Renal cortical epithelial cell (primary cell): ENCODE results near the gene KCNIP2. TPM values are rescaled to one million over a fixed set of nuclear protein-coding genes. Genes with fewer than 3 reads are reported as not detected.

ENCODE experiments used
- DNase-seq: peaks from one replicate; pipeline ENCODE4 v3.0.0-alpha.2; 2011; ENCODE audit warnings: low read depth
- total RNA-seq: library from RNA; depleted of rRNA; stranded (reverse); fragments of >200 nt; gene quantifications from 2 replicates; pipeline ENCODE4 v1.2.3, GENCODE V29; 2014

KCNIP2 gene
- total RNA-seq, 1 donor from 2014 or later: 0.35 TPM

- DNase-seq: no peak
Measured at GRCh38 chr10:101851411-101852116, 8.0 kb upstream of the KCNIP2 start.

GRCh38 chr10:101850749-101851148, 7.1 kb upstream of the KCNIP2 start:
- no peak for DNase-seq

DNA sequence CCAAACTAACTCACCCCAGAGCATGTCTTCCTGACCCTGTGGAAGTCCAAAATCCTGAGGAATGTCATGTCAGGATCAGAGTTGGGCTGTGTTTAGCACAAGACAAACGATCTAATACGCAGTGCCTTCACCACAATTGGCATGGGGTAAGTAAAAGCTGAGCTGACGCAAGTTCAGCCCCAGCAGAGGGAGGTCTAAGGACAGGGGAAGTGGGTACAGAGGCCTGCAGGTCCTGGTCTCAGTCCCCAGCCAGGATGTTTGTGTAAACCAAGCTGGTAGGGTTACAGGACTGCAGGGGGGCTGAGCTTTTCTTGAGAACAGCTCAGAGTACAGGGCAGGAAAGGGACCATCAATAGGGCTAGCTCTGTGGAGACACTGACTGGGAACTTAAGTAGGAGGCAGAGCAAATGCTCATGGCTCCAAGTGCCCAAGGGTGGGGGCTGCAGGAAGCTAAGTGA, 5.3 kb upstream of the KCNIP2 start:
- no peak for DNase-seq

DNA sequence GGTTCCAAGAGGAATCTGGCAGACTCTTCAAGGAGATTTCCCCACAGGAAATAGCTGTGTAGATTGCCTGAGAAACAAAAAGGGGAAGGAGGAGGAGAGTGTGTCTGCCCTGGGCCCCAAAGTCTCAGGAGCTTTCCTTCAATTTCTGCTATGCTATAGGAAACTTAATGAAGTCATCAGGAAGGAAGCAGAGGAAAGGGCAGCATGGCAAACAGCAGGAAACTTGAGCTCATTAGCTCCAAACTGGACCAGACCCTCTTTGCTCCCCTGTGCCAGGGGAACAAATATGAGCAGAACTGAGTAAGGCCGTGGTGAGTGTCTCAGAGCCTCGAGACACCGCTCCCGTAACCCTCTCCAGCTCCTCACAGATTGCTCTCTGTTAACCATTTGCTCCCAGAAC, 4.8 kb upstream of the KCNIP2 start:
- no peak for DNase-seq

- DNase-seq: no peak
Measured at GRCh38 chr10:101845893-101846292, 2.3 kb upstream of the KCNIP2 start.

GRCh38 chr10:101841826-101842225, 1.8 kb downstream of the KCNIP2 start:
- no peak for DNase-seq

GRCh38 chr10:101840741-101841453, 2.7 kb downstream of the KCNIP2 start:
- peak; percentile 60 for DNase-seq

- no peak for DNase-seq
Measured at GRCh38 chr10:101840102-101840684, 3.4 kb downstream of the KCNIP2 start.

GRCh38 chr10:101839416-101840063, 4.1 kb downstream of the KCNIP2 start:
- DNase-seq: no peak

DNA sequence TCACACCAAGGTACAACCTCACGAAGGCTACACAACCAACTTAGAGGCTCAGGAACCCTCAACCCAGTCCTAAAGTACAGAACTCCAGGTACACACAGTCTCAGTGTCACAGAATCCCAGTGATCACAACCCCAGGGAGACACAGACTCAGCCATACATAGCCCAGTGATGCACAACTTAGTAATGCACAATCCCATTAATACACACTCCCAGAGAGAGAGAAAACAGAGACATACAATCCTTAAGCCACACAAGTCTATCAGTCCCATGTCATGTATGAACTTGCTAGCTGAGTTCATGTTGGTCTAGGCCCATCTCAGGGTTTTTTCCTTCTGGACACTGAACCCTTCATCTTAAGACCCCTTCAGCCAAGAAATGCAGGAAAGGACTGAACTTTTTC, 4.6 kb downstream of the KCNIP2 start:
- DNase-seq: no peak

GRCh38 chr10:101838416-101838970, 5.1 kb downstream of the KCNIP2 start:
- DNase-seq: no peak

DNA sequence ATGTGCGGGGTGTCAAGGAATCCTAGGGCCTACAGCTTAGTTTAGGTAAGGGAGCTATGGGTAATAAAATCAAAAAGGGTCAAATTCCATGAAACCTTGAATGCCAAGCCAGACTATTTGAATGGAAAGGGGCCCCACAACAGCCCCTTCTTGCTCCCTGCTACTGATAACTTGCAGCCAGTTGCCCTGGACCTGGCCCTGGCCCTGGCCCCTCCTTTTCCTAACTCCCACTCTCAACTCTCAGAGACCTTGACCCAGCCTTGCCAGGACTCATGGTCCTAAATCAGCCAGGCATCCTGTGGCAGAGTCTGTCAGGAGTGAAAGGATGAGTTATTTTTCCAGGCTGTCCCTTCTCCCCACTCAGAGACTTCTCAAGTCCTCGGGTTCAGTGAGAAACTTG, 5.9 kb downstream of the KCNIP2 start:
- no peak for DNase-seq

DNA sequence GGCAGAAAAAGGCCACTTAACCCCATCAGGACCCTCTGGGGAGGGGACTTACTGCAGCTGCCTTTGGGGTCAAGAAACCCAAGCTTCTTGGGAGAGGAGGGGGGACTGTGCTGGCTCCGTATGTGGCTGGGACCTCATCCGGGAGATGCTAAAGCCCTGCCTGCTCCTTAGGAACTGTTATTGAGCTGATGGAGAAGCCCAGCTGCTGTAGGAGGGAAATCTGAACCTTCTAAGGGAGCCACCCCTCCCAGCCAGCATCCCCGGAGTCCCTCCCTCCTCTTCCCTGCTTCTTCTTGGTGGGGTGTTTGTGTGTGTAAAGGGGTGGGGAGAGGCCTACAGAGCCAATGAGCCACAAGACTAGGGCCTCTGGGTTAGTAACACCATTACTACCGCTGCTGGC, 8.2 kb downstream of the KCNIP2 start:
- no peak for DNase-seq

DNA sequence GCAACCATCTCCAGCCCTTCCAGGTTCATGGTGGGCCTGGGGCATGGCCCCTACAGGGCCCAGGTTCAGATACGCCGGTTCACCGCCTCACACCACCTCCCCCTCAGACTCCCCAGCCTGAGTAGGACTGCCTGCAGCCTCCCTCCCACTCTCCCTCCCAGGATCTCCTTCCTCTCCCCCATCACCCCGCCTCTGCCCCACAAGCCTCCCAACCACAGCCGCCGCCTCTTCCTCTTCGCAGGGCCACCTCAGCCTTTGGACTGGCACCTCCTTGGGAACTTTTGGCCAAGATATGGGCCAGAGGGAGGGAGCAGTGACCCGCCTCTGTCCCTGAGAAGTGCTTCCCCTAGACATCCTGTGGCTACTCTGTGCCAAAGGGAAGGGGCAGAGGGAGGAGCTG, 9.3 kb downstream of the KCNIP2 start:
- no peak for DNase-seq

DNA sequence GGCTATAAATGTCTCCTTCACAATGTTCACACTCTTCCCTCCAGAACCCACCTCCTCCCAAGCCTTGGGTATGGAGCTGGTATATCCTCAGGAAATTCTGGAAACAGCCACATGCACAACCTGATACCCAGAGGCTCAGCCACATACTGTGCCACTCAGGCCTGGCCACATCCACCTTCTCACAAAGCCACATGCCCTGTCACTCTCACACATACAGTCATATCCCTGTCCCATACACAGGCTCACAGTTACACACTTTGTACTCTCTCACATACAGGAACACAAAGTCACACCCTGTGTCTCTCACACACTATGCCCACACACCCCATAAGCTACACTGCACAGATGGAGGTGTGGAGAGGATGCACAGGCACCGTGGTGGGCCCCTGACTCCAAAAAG, 10.1 kb downstream of the KCNIP2 start:
- DNase-seq: no peak

GRCh38 chr10:101832325-101832771, 11.3 kb downstream of the KCNIP2 start:
- no peak for DNase-seq

DNA sequence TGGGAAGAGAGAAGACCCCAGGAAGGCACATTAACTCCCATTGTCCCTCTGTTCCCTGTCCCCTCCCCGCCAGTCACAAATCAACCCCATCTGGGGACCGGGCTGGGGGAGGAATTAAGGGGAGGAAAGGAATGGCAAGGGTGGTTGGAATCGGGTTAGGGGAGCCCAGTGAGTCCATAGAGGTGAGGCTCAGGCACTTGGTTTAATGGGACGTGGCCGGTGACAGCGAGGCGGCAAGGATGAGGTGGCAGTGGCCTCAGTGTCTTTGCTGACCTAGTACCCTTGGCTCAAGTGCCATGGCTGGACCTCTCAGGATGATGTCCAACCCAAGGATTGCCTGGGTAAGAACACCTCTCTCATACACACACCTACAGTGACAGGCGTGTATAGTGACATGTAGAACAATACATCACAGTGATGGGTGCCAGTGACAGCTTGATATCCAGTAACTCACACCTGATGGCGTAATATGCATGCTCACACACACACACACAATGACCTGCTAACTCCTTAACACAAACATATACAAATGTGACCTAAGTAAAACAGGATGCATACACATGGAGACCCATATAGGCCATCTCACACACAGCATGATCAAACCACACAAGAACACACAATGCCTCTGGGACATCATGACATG, 12.3 kb downstream of the KCNIP2 start:
- no peak for DNase-seq

GRCh38 chr10:101830322-101831168, 13.1 kb downstream of the KCNIP2 start:
- peak; percentile 72 for DNase-seq

DNA sequence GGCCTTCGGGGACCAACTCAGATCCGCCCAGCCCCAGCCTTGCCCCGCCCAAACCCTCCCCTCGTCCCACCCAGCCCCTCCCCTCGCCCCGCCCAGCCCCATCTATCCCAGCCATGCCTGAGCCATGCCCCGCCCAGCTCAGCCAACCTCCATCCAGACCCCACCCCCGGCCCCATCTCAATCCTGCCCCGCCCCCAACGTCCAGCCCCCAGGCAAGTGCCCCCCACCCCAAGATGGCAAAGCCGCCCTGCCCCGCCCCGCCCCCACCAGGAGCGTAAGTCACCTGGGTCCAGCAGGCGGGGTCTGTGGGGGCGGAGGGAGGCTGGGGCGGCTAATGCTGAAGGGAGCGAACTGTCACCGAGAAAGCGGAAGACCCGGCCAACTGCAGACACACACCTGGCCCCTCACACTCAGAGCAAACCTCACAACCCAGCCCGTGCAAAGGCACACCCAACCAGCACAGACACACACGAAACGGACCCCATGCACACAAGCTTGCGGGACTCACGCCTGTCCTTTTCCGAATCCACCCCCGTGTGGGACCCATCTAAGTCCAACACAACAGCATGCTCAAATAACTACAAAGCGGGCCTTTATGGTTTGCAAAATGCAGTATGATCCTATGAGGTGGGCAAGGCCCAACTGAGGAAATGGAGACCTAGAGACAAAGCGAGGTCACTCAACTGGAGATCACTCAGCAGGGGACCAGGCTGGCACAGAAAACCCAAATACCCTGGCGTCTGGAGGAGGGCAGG, 13.9 kb downstream of the KCNIP2 start:
- DNase-seq: no peak
